GM19397 (cell line): Measurements from ENCODE around the gene ATP2B2.

Experiments
- ATAC-seq: cut with Tn5 transposase; IDR thresholded peaks from one replicate; pipeline ENCODE4 v1.9.1; 2021; ENCODE audit warnings: mild to moderate bottlenecking, moderate library complexity; ENCODE audit not compliant: unreplicated experiment

Gene ATP2B2

GRCh38 chr3:10434144-10434937 lies 71.0 kb downstream of the ATP2B2 start:
- ATAC-seq, result no peak

GRCh38 chr3:10432931-10433330 lies 72.5 kb downstream of the ATP2B2 start:
- ATAC-seq, result no peak

GRCh38 chr3:10432156-10432845 lies 73.1 kb downstream of the ATP2B2 start:
- no peak for ATAC-seq

GRCh38 chr3:10430805-10431204 lies 74.6 kb downstream of the ATP2B2 start:
- no peak for ATAC-seq

- ATAC-seq, result no peak
Observed at GRCh38 chr3:10428406-10429091, 76.8 kb downstream of the ATP2B2 start.

GRCh38 chr3:10426346-10427220 lies 78.8 kb downstream of the ATP2B2 start:
- no peak for ATAC-seq

GRCh38 chr3:10423171-10423882 lies 82.1 kb downstream of the ATP2B2 start:
- no peak for ATAC-seq

- no peak for ATAC-seq
Observed at GRCh38 chr3:10421996-10422395, 83.4 kb downstream of the ATP2B2 start.

GRCh38 chr3:10420745-10421475 lies 84.5 kb downstream of the ATP2B2 start:
- ATAC-seq, result no peak

GRCh38 chr3:10419637-10420232 lies 85.7 kb downstream of the ATP2B2 start:
- ATAC-seq, result no peak

GRCh38 chr3:10417847-10418246 lies 87.5 kb downstream of the ATP2B2 start:
- ATAC-seq, result no peak

- ATAC-seq, result no peak
Observed at GRCh38 chr3:10416730-10417300, 88.6 kb downstream of the ATP2B2 start.

GRCh38 chr3:10413041-10413440 lies 92.3 kb downstream of the ATP2B2 start:
- no peak for ATAC-seq

GRCh38 chr3:10411598-10412332 lies 93.6 kb downstream of the ATP2B2 start:
- ATAC-seq, result no peak

- no peak for ATAC-seq
Observed at GRCh38 chr3:10410383-10411002, 94.9 kb downstream of the ATP2B2 start.

- ATAC-seq, result no peak
Observed at GRCh38 chr3:10408680-10409079, 96.7 kb downstream of the ATP2B2 start.

GRCh38 chr3:10407361-10407760 lies 98.0 kb downstream of the ATP2B2 start:
- ATAC-seq, result no peak

- no peak for ATAC-seq
Observed at GRCh38 chr3:10406414-10406813, 99.0 kb downstream of the ATP2B2 start.
